OCI-LY3 (cell line): ENCODE measurements around the gene MYBPC2.

Source experiments
- H2AFZ ChIP-seq: fragments of 200-600, 300-600 bp; shearing (Covaris generic); 2 replicates; pipeline ENCODE4 v1.6.0; 2014; ENCODE audit warnings: antibody characterized with exemption, low read depth, low read length
- H3K27ac ChIP-seq: fragments of 200-600, 300-600 bp; sonication (generic); 2 replicates; pipeline ENCODE4 v1.5.1; 2014; ENCODE audit warnings: mild to moderate bottlenecking, low read length, moderate library complexity, mixed read lengths
- H3K27me3 ChIP-seq: fragments of 200-600, 300-600 bp; sonication (generic); 2 replicates; pipeline ENCODE4 v1.6.1; 2014; ENCODE audit warnings: low read depth, low read length, mixed read lengths
- H3K36me3 ChIP-seq: fragments of 200-600, 300-600 bp; sonication (generic); replicated peaks from 2 replicates; pipeline ENCODE3; 2014; ENCODE audit warnings: low read depth, low read length, mixed read lengths
- H3K4me1 ChIP-seq: fragments of 300-600, 200-600 bp; sonication (generic); 2 replicates; pipeline ENCODE4 v1.6.1; 2014; ENCODE audit warnings: low read length, mixed read lengths
- H3K4me2 ChIP-seq: fragments of 200-600, 300-600 bp; sonication (generic); 2 replicates; pipeline ENCODE4 v1.6.1; 2014; ENCODE audit warnings: low read length, mixed read lengths
- H3K4me3 ChIP-seq: fragments of 300-600, 200-600 bp; sonication (generic); 2 replicates; pipeline ENCODE4 v1.5.1; 2014; ENCODE audit warnings: antibody characterized with exemption, mild to moderate bottlenecking, low read length, moderate library complexity
- H3K79me2 ChIP-seq: fragments of 300-600, 200-600 bp; shearing (Covaris generic); 2 replicates; pipeline ENCODE4 v1.6.1; 2014; ENCODE audit warnings: mild to moderate bottlenecking, low read length, mixed read lengths
- H3K9ac ChIP-seq: fragments of 300-600, 200-600 bp; shearing (Covaris generic); 2 replicates; pipeline ENCODE4 v1.6.0; 2014; ENCODE audit warnings: mild to moderate bottlenecking, low read length, moderate library complexity
- H3K9me3 ChIP-seq: fragments of 200-600, 300-600 bp; shearing (Covaris generic); 2 replicates; pipeline ENCODE4 v1.6.1; 2014; ENCODE audit warnings: low read length, mixed read lengths; ENCODE audit not compliant: insufficient read depth
- H4K20me1 ChIP-seq: fragments of 200-600, 300-600 bp; sonication (generic); 2 replicates; pipeline ENCODE4 v1.6.1; 2016; ENCODE audit warnings: low read length, mixed read lengths; ENCODE audit not compliant: insufficient read depth
- CTCF ChIP-seq: fragments of 200-600, 300-600 bp; sonication (generic); IDR thresholded peaks from 2 replicates; pipeline ENCODE4 v1.5.1; 2014; ENCODE audit warnings: antibody characterized with exemption, low read length, low read depth
- EZH2phosphoT487 ChIP-seq: fragments of 200-600 bp; shearing (Covaris generic); IDR thresholded peaks from 2 replicates; pipeline ENCODE4 v1.6.1; 2018; ENCODE audit warnings: antibody characterized with exemption, mixed run types, low read depth

The MYBPC2 gene

GRCh38 chr19:50431343-50432220, 1.1 kb upstream of the MYBPC2 start:
- TF ChIP-seq EZH2phosphoT487 (no peak), CTCF (no peak)
- Histone ChIP-seq H3K4me3 (peak overlapping the region; percentile 82), H3K4me1 (peaks cover 61% of the 10 kb centered on the region), H3K9me3 (no peaks in the 10 kb centered on the region), H3K27ac (peak overlapping the region; percentile 90), H3K36me3 (peaks cover 25% of the 10 kb centered on the region), H3K9ac (peak overlapping the region; percentile 98), H3K79me2 (no peaks in the 10 kb centered on the region), H4K20me1 (peaks cover 17% of the 10 kb centered on the region), H3K4me2 (peak overlapping the region; percentile 100), H3K27me3 (0 out of 2 replicates have a peak, but pooled peaks cover 12% of the 10 kb centered on the region), H2AFZ (no peak overlapping the region)

- peak overlapping the region; percentile 100 for H3K4me2 ChIP-seq
- TF ChIP-seq EZH2phosphoT487 (no peak), CTCF (no peak)
- H3K9ac ChIP-seq = peak overlapping the region; percentile 98
- H2AFZ ChIP-seq = peak overlapping the region; percentile 35; the same call in 1 of the 2 replicates
- no peaks in the 10 kb centered on the region for H3K79me2 ChIP-seq
- H3K27ac ChIP-seq = peak overlapping the region; percentile 90
- H3K9me3 ChIP-seq = no peaks in the 10 kb centered on the region
- peaks cover 11% of the 10 kb centered on the region for H3K36me3 ChIP-seq
- peaks cover 8% of the 10 kb centered on the region for H4K20me1 ChIP-seq
- H3K4me3 ChIP-seq = peak overlapping the region; percentile 82
- peaks cover 17% of the 10 kb centered on the region; the same call in 1 of the 2 replicates for H3K27me3 ChIP-seq
- peaks cover 48% of the 10 kb centered on the region for H3K4me1 ChIP-seq
Observed at GRCh38 chr19:50433201-50434180, 799 bp downstream of the MYBPC2 start.

- no peaks in the 10 kb centered on the region for H3K79me2 ChIP-seq
- H3K36me3 ChIP-seq = peaks cover 2% of the 10 kb centered on the region
- H3K9me3 ChIP-seq = no peaks in the 10 kb centered on the region
- peaks cover 40% of the 10 kb centered on the region for H3K4me1 ChIP-seq
- no peak overlapping the region; the same call in 1 of the 2 replicates for H3K9ac ChIP-seq
- peak overlapping the region; percentile 82; the same call in 1 of the 2 replicates for H3K4me3 ChIP-seq
- H3K27ac ChIP-seq = no peak overlapping the region
- TF ChIP-seq CTCF (no peak), EZH2phosphoT487 (no peak)
- H3K4me2 ChIP-seq = peak overlapping the region; percentile 100
- H4K20me1 ChIP-seq = no peaks in the 10 kb centered on the region
- H3K27me3 ChIP-seq = peaks cover 17% of the 10 kb centered on the region; the same call in 1 of the 2 replicates
- no peak overlapping the region for H2AFZ ChIP-seq
Observed at GRCh38 chr19:50434525-50434924, 1.8 kb downstream of the MYBPC2 start.
